Astrocyte (in vitro differentiated cells and primary cell): ENCODE measurements around the gene PSIP1. TPM values are rescaled to one million over a fixed set of nuclear protein-coding genes. Genes with fewer than 3 reads are reported as not detected.

Source experiments
- DNase-seq: peaks from one replicate; pipeline ENCODE4 v3.0.0-alpha.2; 2010; ENCODE audit warnings: low read depth
- FAIRE-seq: peaks from 2 replicates; lab custom pipeline; 2011; peaks lifted over from hg19 to GRCh38; lab: Jason Lieb, UNC
- H2AFZ ChIP-seq: 2 replicates; pipeline ENCODE4 v1.6.0; 2012; ENCODE audit warnings: low read depth, low read length, inconsistent platforms
- H3K27ac ChIP-seq: 2 replicates; pipeline ENCODE4 v1.5.1; 2011; ENCODE audit warnings: low read depth, low read length, inconsistent platforms
- H3K27me3 ChIP-seq: 2 replicates; pipeline ENCODE4 v1.6.0; 2011; ENCODE audit warnings: low read length, inconsistent platforms; ENCODE audit not compliant: insufficient read depth
- H3K36me3 ChIP-seq: 2 replicates; pipeline ENCODE4 v1.5.1; 2011; ENCODE audit warnings: low read length, inconsistent platforms; ENCODE audit not compliant: insufficient read depth
- H3K4me1 ChIP-seq: 2 replicates; pipeline ENCODE4 v1.5.1; 2011; ENCODE audit warnings: low read length, inconsistent platforms; ENCODE audit not compliant: insufficient read depth
- H3K4me2 ChIP-seq: 2 replicates; pipeline ENCODE4 v1.6.0; 2012; ENCODE audit warnings: low read length, inconsistent platforms
- H3K4me3 ChIP-seq: 2 replicates; pipeline ENCODE4 v1.5.1; 2011; ENCODE audit warnings: low read depth, mild to moderate bottlenecking, low read length, inconsistent platforms; ENCODE audit not compliant: insufficient read depth
- H3K79me2 ChIP-seq: 2 replicates; pipeline ENCODE4 v1.6.0; 2012; ENCODE audit warnings: mild to moderate bottlenecking, low read length, inconsistent platforms; ENCODE audit not compliant: insufficient read depth
- H3K9ac ChIP-seq: 2 replicates; pipeline ENCODE4 v1.6.0; 2012; ENCODE audit warnings: mild to moderate bottlenecking, low read length, inconsistent platforms
- H3K9me3 ChIP-seq: 2 replicates; pipeline ENCODE4 v1.5.1; 2012; ENCODE audit warnings: low read depth, mild to moderate bottlenecking, low read length, inconsistent platforms; ENCODE audit not compliant: insufficient read depth
- H4K20me1 ChIP-seq: 2 replicates; pipeline ENCODE4 v1.6.0; 2012; ENCODE audit warnings: low read length, inconsistent platforms; ENCODE audit not compliant: insufficient read depth
- H3K27ac Mint-ChIP-seq: one replicate; pipeline ENCODE4 v1.8.0; 2021; ENCODE audit warnings: mild to moderate bottlenecking, mixed read lengths; ENCODE audit not compliant: unreplicated experiment
- H3K27me3 Mint-ChIP-seq: one replicate; pipeline ENCODE4 v1.8.0; 2021; ENCODE audit warnings: low read depth, mixed read lengths; ENCODE audit not compliant: unreplicated experiment
- H3K36me3 Mint-ChIP-seq: one replicate; pipeline ENCODE4 v1.8.0; 2021; ENCODE audit warnings: low read depth, mixed read lengths; ENCODE audit not compliant: unreplicated experiment
- H3K4me1 Mint-ChIP-seq: one replicate; pipeline ENCODE4 v1.8.0; 2021; ENCODE audit warnings: low read depth, mixed read lengths; ENCODE audit not compliant: unreplicated experiment
- H3K4me3 Mint-ChIP-seq: one replicate; pipeline ENCODE4 v1.8.0; 2021; ENCODE audit warnings: mild to moderate bottlenecking, moderate library complexity, mixed read lengths; ENCODE audit not compliant: unreplicated experiment
- H3K9me3 Mint-ChIP-seq: one replicate; pipeline ENCODE4 v1.8.0; 2021; ENCODE audit warnings: mild to moderate bottlenecking, mixed read lengths; ENCODE audit not compliant: unreplicated experiment
- CTCF ChIP-seq: IDR thresholded peaks from 2 replicates; pipeline ENCODE4 v1.5.1; 2011; ENCODE audit warnings: low read depth, mild to moderate bottlenecking, inconsistent platforms, low read length, moderate library complexity; ENCODE audit not compliant: insufficient read depth
- EZH2 ChIP-seq: IDR thresholded peaks from 2 replicates; pipeline ENCODE4 v1.6.1; 2012; ENCODE audit warnings: mild to moderate bottlenecking, low read length, inconsistent platforms; ENCODE audit not compliant: insufficient read depth
- total RNA-seq: library from RNA; stranded (reverse); gene quantifications from 2 replicates; pipeline ENCODE4 v1.2.1, GENCODE V29; 2021

PSIP1 gene
- total RNA-seq, 1 donor from 2014 or later = 28.5 TPM

DNA sequence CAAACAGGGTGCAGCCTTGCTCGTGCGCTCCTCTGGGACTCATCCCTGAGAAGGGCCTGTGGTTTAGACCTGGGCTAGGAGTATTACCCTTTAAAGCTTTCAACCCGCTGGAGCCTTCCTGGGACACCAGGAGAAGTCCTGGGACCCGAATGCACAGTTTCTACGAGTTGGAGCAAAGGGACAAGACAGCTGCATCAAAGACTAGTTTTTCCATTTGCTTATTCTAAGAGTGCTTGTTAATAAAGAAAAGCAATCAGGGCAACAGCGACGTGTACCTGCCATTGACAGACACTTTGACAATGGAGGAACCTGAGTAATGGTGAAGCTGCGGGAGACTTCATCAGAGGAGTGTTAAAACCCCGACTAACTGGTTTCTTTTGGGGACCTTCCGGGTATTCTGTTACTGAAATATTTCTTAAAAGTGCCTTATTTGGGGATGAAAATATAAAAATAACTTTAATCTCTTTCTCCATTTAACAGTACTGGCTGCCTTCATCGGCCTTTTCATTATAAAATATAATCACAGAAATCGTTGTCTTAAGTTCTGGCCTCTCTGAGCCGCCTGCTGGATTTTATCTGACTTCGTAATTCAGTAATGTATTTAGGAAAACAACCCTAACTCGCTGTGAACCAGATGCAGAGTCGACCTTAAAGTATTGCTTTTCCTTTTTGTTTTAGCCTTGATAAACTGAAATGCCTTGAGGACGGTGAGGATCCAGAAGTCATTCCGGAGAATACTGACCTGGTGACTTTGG lies 87.4 kb downstream of the PSIP1 start:
- Histone ChIP-seq H4K20me1 (peaks cover 28% of the 10 kb centered on the region), H3K4me2 (peak overlapping the region; percentile 86), H3K36me3 (peaks cover 15% of the 10 kb centered on the region), H3K9me3 (no peaks in the 10 kb centered on the region), H3K4me1 (peaks cover 10% of the 10 kb centered on the region), H3K79me2 (peaks cover 57% of the 10 kb centered on the region), H3K27me3 (no peaks in the 10 kb centered on the region), H3K9ac (peak overlapping the region; percentile 95), H3K27ac (peak overlapping the region; percentile 84), H3K4me3 (peak overlapping the region; percentile 99), H2AFZ (peak overlapping the region; percentile 90)
- Mint-ChIP-seq H3K9me3 (no peaks in the 10 kb centered on the region), H3K4me1 (peaks cover 7% of the 10 kb centered on the region), H3K27ac (peak overlapping the region; percentile 34), H3K4me3 (peak overlapping the region; percentile 95), H3K27me3 (peaks cover 4% of the 10 kb centered on the region), H3K36me3 (peaks cover 5% of the 10 kb centered on the region)
- no peak for FAIRE-seq
- DNase-seq = no peak
- no peak for TF ChIP-seq EZH2
- peak; percentile 19 for TF ChIP-seq CTCF

DNA sequence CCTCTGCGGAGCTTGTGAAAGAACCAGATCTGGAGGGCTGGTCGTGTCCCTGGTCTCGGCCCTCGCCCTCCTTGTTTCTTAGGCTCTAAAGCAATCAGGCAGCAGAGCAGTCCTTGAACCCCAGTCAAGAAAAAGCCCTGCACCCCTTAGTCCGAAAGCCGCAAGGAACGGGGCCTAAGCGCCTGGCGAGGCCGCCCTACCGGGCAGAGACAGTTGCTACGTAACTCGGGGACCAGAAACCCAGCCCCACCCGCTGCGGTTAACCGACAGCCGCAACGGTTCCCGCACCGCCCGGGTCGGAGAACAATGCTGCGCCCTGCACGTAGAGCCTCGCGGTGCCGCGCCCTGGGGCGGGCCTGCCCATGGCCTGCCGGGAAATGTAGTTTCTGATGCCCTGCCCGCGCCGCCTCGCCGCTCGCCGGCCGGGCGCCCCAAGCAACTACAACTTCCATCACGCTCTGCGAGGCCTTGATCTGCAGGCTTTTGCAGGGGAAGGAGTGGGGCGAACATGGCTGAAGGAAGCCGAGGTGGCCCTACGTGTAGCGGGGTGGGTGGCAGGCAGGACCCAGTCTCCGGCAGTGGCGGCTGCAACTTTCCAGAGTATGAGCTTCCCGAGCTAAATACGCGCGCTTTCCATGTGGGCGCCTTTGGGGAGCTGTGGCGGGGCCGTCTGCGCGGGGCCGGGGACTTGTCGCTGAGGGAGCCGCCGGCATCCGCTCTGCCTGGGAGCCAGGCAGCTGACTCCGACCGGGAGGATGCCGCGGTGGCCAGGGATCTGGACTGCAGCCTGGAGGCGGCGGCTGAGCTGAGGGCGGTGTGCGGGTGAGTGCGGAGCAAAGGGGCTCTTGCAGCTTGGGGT lies 88.2 kb downstream of the PSIP1 start, which contains the start of gene SNAPC3:
SNAPC3 (plus strand) TSS at position 505 of the 859 bp plus-strand sequence; CDS start at position 509, 4 bp downstream.
- no peak for FAIRE-seq
- H3K4me1 Mint-ChIP-seq = peaks cover 7% of the 10 kb centered on the region
- TF ChIP-seq CTCF (no peak), EZH2 (no peak)

More for the DNA sequence above, 88.2 kb downstream of the PSIP1 start, which contains the start of gene SNAPC3:
- no peaks in the 10 kb centered on the region for H3K9me3 Mint-ChIP-seq
- Histone ChIP-seq H3K4me3 (peak within 1 kb of the TSS; percentile 99), H3K4me1 (peaks cover 10% of the 10 kb centered on the region), H3K4me2 (peak within 1 kb of the TSS; percentile 86), H3K27ac (peak within 1 kb of the TSS; percentile 84), H4K20me1 (peaks cover 24% of the 10 kb centered on the region), H3K27me3 (no peaks in the 10 kb centered on the region), H3K9ac (peak within 1 kb of the TSS; percentile 95), H3K36me3 (peaks cover 15% of the 10 kb centered on the region), H3K79me2 (peaks cover 50% of the 10 kb centered on the region), H2AFZ (peak within 1 kb of the TSS; percentile 90), H3K9me3 (no peaks in the 10 kb centered on the region)
- peaks cover 4% of the 10 kb centered on the region for H3K27me3 Mint-ChIP-seq
- peak within 1 kb of the TSS; percentile 95 for H3K27ac Mint-ChIP-seq
- peak; percentile 90 for DNase-seq
- peak within 1 kb of the TSS; percentile 95 for H3K4me3 Mint-ChIP-seq
- peaks cover 5% of the 10 kb centered on the region for H3K36me3 Mint-ChIP-seq
